Fibroblast of lung (primary cell): ENCODE measurements around the gene RASA1. TPM values are rescaled to one million over a fixed set of nuclear protein-coding genes. Genes with fewer than 3 reads are reported as not detected.
"Not testable (repeated sequence)": the region's sequence is repeated elsewhere in the genome, so short reads cannot be mapped to it uniquely, and the experiment has no call there.

Source experiments
- DNase-seq, 2 donors: peaks; one replicate each; pipeline versions ENCODE4 v3.0.0 to v3.0.0-alpha.2; 2010; ENCODE audit warnings: low read depth in 2 of 2
- H2AFZ ChIP-seq: 2 replicates; pipeline ENCODE4 v1.5.1; 2012; ENCODE audit warnings: low read length, control low read depth, inconsistent platforms
- H3K27ac ChIP-seq: 2 replicates; pipeline ENCODE4 v1.5.1; 2011; ENCODE audit warnings: low read length, control low read depth; ENCODE audit not compliant: insufficient read depth
- H3K27me3 ChIP-seq: 2 replicates; pipeline ENCODE4 v1.5.1; 2011; ENCODE audit warnings: mild to moderate bottlenecking, low read length; ENCODE audit not compliant: control insufficient read depth, insufficient read depth
- H3K36me3 ChIP-seq: 2 replicates; pipeline ENCODE4 v1.5.1; 2011; ENCODE audit warnings: low read length; ENCODE audit not compliant: control insufficient read depth, insufficient read depth
- H3K4me1 ChIP-seq: 2 replicates; pipeline ENCODE4 v1.5.1; 2011; ENCODE audit warnings: low read length; ENCODE audit not compliant: control insufficient read depth, insufficient read depth; ENCODE audit errors: extremely low read depth
- H3K4me2 ChIP-seq: 2 replicates; pipeline ENCODE4 v1.5.1; 2011; ENCODE audit warnings: low read length, control low read depth; ENCODE audit not compliant: insufficient read depth; ENCODE audit errors: extremely low read depth
- H3K4me3 ChIP-seq, 4 experiments: fragments of 200-600 bp in 1 of 4; sonication (generic) in 1 of 4; replicated peaks in 1 of 4; 2 replicates each; pipeline ENCODE4 v1.5.1; 2011 to 2016; ENCODE audit warnings: low read length in 4 of 4, low read depth in 3 of 4, mild to moderate bottlenecking in 3 of 4, control low read depth in 2 of 4, inconsistent platforms in 1 of 4, mixed read lengths in 1 of 4; ENCODE audit not compliant: insufficient read depth in 1 of 4; ENCODE audit errors: control extremely low read depth in 1 of 4
- H3K79me2 ChIP-seq: 2 replicates; pipeline ENCODE4 v1.5.1; 2012; ENCODE audit warnings: mild to moderate bottlenecking, low read length, inconsistent platforms; ENCODE audit not compliant: control insufficient read depth, insufficient read depth
- H3K9ac ChIP-seq: 2 replicates; pipeline ENCODE4 v1.5.1; 2011; ENCODE audit warnings: mild to moderate bottlenecking, low read length, control low read depth; ENCODE audit not compliant: insufficient read depth
- H3K9me3 ChIP-seq: 2 replicates; pipeline ENCODE4 v1.5.1; 2012; ENCODE audit warnings: low read depth, low read length; ENCODE audit not compliant: control insufficient read depth, insufficient read depth
- H4K20me1 ChIP-seq: 2 replicates; pipeline ENCODE4 v1.5.1; 2011; ENCODE audit warnings: low read length; ENCODE audit not compliant: control insufficient read depth, insufficient read depth; ENCODE audit errors: extremely low read depth
- CTCF ChIP-seq, 2 donors: IDR thresholded peaks in 1 of 2; conservative IDR thresholded peaks in 1 of 2; 1 replicate in 1 of 2; 2 replicates in 1 of 2; pipeline ENCODE4 v1.5.1; 2011 to 2012; ENCODE audit warnings: low read length in 2 of 2, control low read depth in 1 of 2, inconsistent platforms in 1 of 2, low read depth in 1 of 2, mild to moderate bottlenecking in 1 of 2
- EZH2 ChIP-seq: IDR thresholded peaks from 2 replicates; pipeline ENCODE4 v1.5.1; 2012; ENCODE audit warnings: low read length, control low read depth, mild to moderate bottlenecking; ENCODE audit errors: missing control alignments
- polyA plus RNA-seq, 2 donors: library from polyadenylated mRNA; depleted of rRNA in 1 of 2; stranded (reverse) in 1 of 2; unstranded in 1 of 2; fragments of >200 nt; gene quantifications; 2 replicates each; pipeline ENCODE4 v1.2.1, GENCODE V29; 2011 to 2012; ENCODE audit warnings: missing spikeins in 1 of 2
- total RNA-seq: library from RNA; depleted of rRNA; stranded (reverse); fragments of >200 nt; gene quantifications from 2 replicates; pipeline ENCODE4 v1.2.1, GENCODE V29; 2014

RASA1 gene
- total and polyA plus RNA-seq, 2 donors (not counting 1 experiment from before 2014, with no cell fraction given), result 45.8 to 66.6 TPM

GRCh38 chr5:87268126-87268969, 665 bp downstream of the RASA1 start:
- Histone ChIP-seq H2AFZ (peak overlapping the region; percentile 96), H3K9ac (peak overlapping the region; percentile 86), H3K79me2 (peaks cover 55% of the 10 kb centered on the region), H3K4me2 (peak overlapping the region; percentile 85), H3K27ac (peak overlapping the region; percentile 79), H3K4me3 (peak overlapping the region; percentile 58 to 85 (median 74)), H3K9me3 (no peaks in the 10 kb centered on the region), H3K36me3 (no peaks in the 10 kb centered on the region), H3K4me1 (no peaks in the 10 kb centered on the region), H4K20me1 (no peaks in the 10 kb centered on the region), H3K27me3 (no peaks in the 10 kb centered on the region)
- DNase-seq, result peak; percentile 71 to 73
- TF ChIP-seq EZH2 (no peak), CTCF (conservative IDR thresholded peaks at IDR 0.05 in 1 of 2, IDR thresholded peaks at IDR 0.05 in 1 of 2; ENCODE audit: low read depth in 1 of 2, low read length in 2 of 2) (no peak)

GRCh38 chr5:87268970-87269377, 1.3 kb downstream of the RASA1 start:
- H4K20me1 ChIP-seq, result no peaks in the 10 kb centered on the region
- peak in 1 of 2 donors; percentile 5 for DNase-seq
- no peaks in the 10 kb centered on the region for H3K27me3 ChIP-seq
- peak overlapping the region; percentile 86 for H3K9ac ChIP-seq
- H3K36me3 ChIP-seq, result no peaks in the 10 kb centered on the region
- H2AFZ ChIP-seq, result no peak overlapping the region
- H3K27ac ChIP-seq, result peak overlapping the region; percentile 79
- TF ChIP-seq CTCF (conservative IDR thresholded peaks at IDR 0.05 in 1 of 2, IDR thresholded peaks at IDR 0.05 in 1 of 2; ENCODE audit: low read depth in 1 of 2, low read length in 2 of 2), result no peak
- no peak for TF ChIP-seq EZH2
- H3K79me2 ChIP-seq, result peaks cover 61% of the 10 kb centered on the region
- H3K4me3 ChIP-seq, result peak overlapping the region; percentile 58 to 85 (median 74)
- no peaks in the 10 kb centered on the region for H3K4me1 ChIP-seq
- H3K9me3 ChIP-seq, result no peaks in the 10 kb centered on the region
- H3K4me2 ChIP-seq, result peak overlapping the region; percentile 85

- H3K27ac ChIP-seq, H3K27me3 ChIP-seq, H3K4me1 ChIP-seq, H3K9me3 ChIP-seq, H3K4me2 ChIP-seq, H3K9ac ChIP-seq, DNase-seq, H3K36me3 ChIP-seq, H4K20me1 ChIP-seq, H2AFZ ChIP-seq, H3K4me3 ChIP-seq: not testable (repeated sequence)
- H3K79me2 ChIP-seq, result peaks cover 80% of the 10 kb centered on the region
Measured at GRCh38 chr5:87270888-87271287, 3.2 kb downstream of the RASA1 start.
